Lung (tissue), 12 donors: ENCODE measurements around the gene EFNB3. TPM values are rescaled to one million over a fixed set of nuclear protein-coding genes. Genes with fewer than 3 reads are reported as not detected.

Experiments
- ATAC-seq: fragments of 200-7000 bp; cut with Tn5 transposase; one replicate; pipeline ENCODE4 v1.9.1; 2020; ENCODE audit warnings: moderate number of reproducible peaks; ENCODE audit not compliant: insufficient read depth, low FRiP score
- DNase-seq, 3 donors: peaks; one replicate each; pipeline ENCODE4 v3.0.0-alpha.2; 2013 to 2017
- H3K27ac ChIP-seq, 2 donors: one replicate each; pipeline ENCODE4 v1.5.1; 2013; ENCODE audit warnings: mild to moderate bottlenecking in 2 of 2, moderate library complexity in 2 of 2, control low read depth in 1 of 2, inconsistent platforms in 1 of 2, low read depth in 1 of 2, low read length in 1 of 2
- H3K27me3 ChIP-seq, 3 donors: one replicate each; pipeline ENCODE4 v1.5.1; 2013; ENCODE audit warnings: low read length in 2 of 3; ENCODE audit not compliant: control insufficient read depth in 3 of 3, insufficient read depth in 3 of 3
- H3K36me3 ChIP-seq, 4 donors: one replicate each; pipeline ENCODE4 v1.5.1; 2013; ENCODE audit warnings: low read length in 4 of 4, mild to moderate bottlenecking in 1 of 4, moderate library complexity in 1 of 4; ENCODE audit not compliant: control insufficient read depth in 4 of 4, insufficient read depth in 4 of 4
- H3K4me1 ChIP-seq, 5 donors: one replicate each; pipeline ENCODE4 v1.5.1; 2013; ENCODE audit warnings: low read length in 5 of 5, mild to moderate bottlenecking in 2 of 5, moderate library complexity in 1 of 5; ENCODE audit not compliant: control insufficient read depth in 5 of 5, insufficient read depth in 5 of 5
- H3K4me3 ChIP-seq: one replicate; pipeline ENCODE4 v1.5.1; 2013; ENCODE audit warnings: mild to moderate bottlenecking, control low read depth, moderate library complexity
- H3K9ac ChIP-seq, 2 donors: one replicate each; pipeline ENCODE4 v1.5.1; 2013; ENCODE audit warnings: low read length in 2 of 2, control low read depth in 1 of 2; ENCODE audit not compliant: insufficient read depth in 1 of 2
- H3K9me3 ChIP-seq, 4 donors: one replicate each; pipeline ENCODE4 v1.5.1; 2013; ENCODE audit warnings: low read length in 3 of 4, mild to moderate bottlenecking in 1 of 4, moderate library complexity in 1 of 4; ENCODE audit not compliant: control insufficient read depth in 4 of 4, insufficient read depth in 3 of 4
- WGBS, 2 donors: extraction: QIAGEN DNeasy Blood & Tissue Kit; methylation state at CpG; one replicate each; pipeline ENCODE4 v1.1.7; 2013; 5-methylcytosine and 5-hydroxymethylcytosine counted together
- polyA plus RNA-seq, 2 donors: library from polyadenylated mRNA; stranded (reverse); fragments of 200-250 nt; gene quantifications; one replicate each; pipeline ENCODE4 v1.2.1, GENCODE V29; 2013
- total RNA-seq, 2 donors: library from RNA; depleted of rRNA in 1 of 2; stranded (reverse); fragments of >200 nt in 1 of 2; gene quantifications; one replicate each; pipeline ENCODE4 v1.2.1, GENCODE V29; 2014 to 2021
- TF ChIP-seq, protein P1 (sequence below): IDR thresholded peaks from 2 replicates; pipeline ENCODE4 v1.5.1; 2012; ENCODE audit warnings: mild to moderate bottlenecking; ENCODE audit errors: control extremely low read depth, extremely low read depth
- donor health status: control.
- donor health status: control.
- donor health status: Bipolar disorder and iron deficiency.
- donor health status: healthy.
- donor health status: DM: yes; HTN: yes; CAD: no.

The EFNB3 gene
- total and polyA plus RNA-seq, 4 donors, result 0.87 to 4.9 (median 2.5) TPM

DNA sequence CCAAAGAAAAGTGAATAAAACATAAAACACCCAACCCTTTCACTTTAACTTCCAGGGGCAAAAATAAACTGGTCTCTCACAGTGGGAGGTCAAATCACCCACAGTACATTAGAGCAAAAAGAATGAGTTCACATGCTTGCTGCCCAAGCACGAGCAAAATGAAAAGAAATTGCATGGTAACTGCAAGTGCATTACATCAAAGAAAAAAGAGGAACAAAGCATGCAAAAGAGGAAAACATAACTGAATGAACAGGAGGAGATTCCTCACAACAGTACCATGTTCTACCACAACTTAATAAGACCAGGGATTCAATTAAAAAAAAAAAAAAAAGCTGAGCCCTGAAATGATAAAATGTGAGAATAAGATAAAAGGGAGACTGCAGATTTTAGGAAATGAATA lies 24.8 kb downstream of the EFNB3 start:
- DNase-seq (no peak), ATAC-seq (no peak)
- peaks cover 0 to 6% (median 0%) of the 10 kb centered on the region in 5 donors for H3K4me1 ChIP-seq
- no peak overlapping the region for H3K4me3 ChIP-seq
- no peak overlapping the region for H3K27ac ChIP-seq
- H3K36me3 ChIP-seq, result no peaks in the 10 kb centered on the region
- TF ChIP-seq, protein P1, sequence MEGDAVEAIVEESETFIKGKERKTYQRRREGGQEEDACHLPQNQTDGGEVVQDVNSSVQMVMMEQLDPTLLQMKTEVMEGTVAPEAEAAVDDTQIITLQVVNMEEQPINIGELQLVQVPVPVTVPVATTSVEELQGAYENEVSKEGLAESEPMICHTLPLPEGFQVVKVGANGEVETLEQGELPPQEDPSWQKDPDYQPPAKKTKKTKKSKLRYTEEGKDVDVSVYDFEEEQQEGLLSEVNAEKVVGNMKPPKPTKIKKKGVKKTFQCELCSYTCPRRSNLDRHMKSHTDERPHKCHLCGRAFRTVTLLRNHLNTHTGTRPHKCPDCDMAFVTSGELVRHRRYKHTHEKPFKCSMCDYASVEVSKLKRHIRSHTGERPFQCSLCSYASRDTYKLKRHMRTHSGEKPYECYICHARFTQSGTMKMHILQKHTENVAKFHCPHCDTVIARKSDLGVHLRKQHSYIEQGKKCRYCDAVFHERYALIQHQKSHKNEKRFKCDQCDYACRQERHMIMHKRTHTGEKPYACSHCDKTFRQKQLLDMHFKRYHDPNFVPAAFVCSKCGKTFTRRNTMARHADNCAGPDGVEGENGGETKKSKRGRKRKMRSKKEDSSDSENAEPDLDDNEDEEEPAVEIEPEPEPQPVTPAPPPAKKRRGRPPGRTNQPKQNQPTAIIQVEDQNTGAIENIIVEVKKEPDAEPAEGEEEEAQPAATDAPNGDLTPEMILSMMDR, result no peak
- H3K27me3 ChIP-seq, result no peaks in the 10 kb centered on the region
- H3K9ac ChIP-seq, result no peak overlapping the region
- 15 to 44% methylated on average over 1 of the region's 1 CpG for WGBS, 2 donors
- H3K9me3 ChIP-seq, result no peaks in the 10 kb centered on the region

DNA sequence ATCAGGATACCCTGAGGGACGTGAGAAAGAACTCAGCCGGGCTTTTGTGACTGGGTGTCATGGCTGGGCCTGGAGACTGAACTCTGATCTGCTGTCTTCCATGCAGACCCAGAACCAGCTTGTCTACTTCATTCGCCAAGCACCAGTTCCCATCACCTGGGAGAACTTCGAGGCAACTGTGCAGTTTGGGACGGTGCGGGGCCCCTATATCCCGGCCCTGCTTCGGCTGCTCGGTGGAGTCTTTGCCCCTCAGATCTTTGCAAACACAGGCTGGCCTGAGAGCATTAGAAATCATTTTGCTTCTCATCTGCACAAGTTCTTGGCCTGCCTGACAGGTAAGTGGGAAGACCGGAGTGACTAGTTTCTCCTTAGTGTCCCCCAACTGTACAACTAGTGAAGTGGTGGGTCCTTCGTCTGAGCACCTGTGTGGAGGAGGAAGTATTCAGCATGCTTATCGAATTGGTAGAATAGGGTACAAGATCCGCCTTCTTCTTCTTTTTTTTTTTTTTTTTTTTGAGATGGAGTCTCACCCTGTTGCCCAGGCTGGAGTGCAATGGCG lies 28.1 kb downstream of the EFNB3 start:
- DNase-seq, result peak; percentile 59 to 83 (median 63)
- 69 to 77% methylated on average over 14 of the region's 14 CpGs for WGBS, 2 donors
- no peak for ATAC-seq

DNA sequence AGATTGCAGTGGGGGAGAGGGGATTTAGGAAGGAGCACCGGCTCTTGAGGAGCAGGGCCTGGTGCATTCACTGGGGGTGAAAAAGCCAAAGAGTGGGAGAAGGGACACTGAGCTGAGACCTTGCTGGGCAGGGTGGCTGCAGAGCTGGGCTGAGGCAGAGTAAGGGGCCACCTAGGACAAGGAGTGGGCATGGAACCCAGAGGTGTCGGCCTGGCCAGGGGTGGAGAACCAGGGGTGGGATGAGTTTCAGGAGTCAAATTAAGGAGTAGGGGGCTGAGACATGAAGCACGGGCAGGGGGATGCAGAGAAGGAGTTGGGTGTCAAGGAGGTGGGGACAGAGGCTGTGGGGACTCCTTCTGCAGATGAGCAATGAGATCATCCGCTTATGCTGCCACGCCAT lies 32.6 kb downstream of the EFNB3 start:
- no peak for ATAC-seq

More for the DNA sequence above, 28.1 kb downstream of the EFNB3 start:
- H3K9ac ChIP-seq, result no peak overlapping the region
- no peak overlapping the region for H3K27ac ChIP-seq
- TF ChIP-seq, protein P1, result no peak
- no peak overlapping the region for H3K4me3 ChIP-seq
- no peaks in the 10 kb centered on the region for H3K36me3 ChIP-seq
- no peaks in the 10 kb centered on the region for H3K9me3 ChIP-seq
- H3K27me3 ChIP-seq, result no peaks in the 10 kb centered on the region
- H3K4me1 ChIP-seq, result peaks cover 0 to 1% (median 0%) of the 10 kb centered on the region in 5 donors

More for the DNA sequence above, 32.6 kb downstream of the EFNB3 start:
- no peak for DNase-seq
- Histone ChIP-seq H3K4me3 (no peak overlapping the region), H3K9me3 (no peaks in the 10 kb centered on the region), H3K9ac (no peak overlapping the region), H3K27me3 (no peaks in the 10 kb centered on the region), H3K36me3 (no peaks in the 10 kb centered on the region), H3K27ac (no peak overlapping the region), H3K4me1 (peaks cover 0 to 5% (median 0%) of the 10 kb centered on the region in 5 donors)
- 90 to 94% methylated on average over 5 of the region's 5 CpGs for WGBS, 2 donors
- TF ChIP-seq, protein P1, result no peak
